ENCODE measurements around the gene TPO. TPM values are rescaled to one million over a fixed set of nuclear protein-coding genes. Genes with fewer than 3 reads are reported as not detected.

The TPO gene
- total RNA-seq, 1 experiment from 2014 or later = not detected

GRCh38 chr2:1494257-1494656, 81.0 kb downstream of the TPO start:
- TF ChIP-seq SIN3A (IDR thresholded peaks at IDR 0.05; ENCODE audit: borderline replicate concordance, insufficient read depth, low read depth, low read length) = no peak
- no peak for TF ChIP-seq TCF7L2 (IDR thresholded peaks at IDR 0.05; ENCODE audit: low read depth, low read length)
- TF ChIP-seq POLR2AphosphoS5 (IDR thresholded peaks at IDR 0.05; ENCODE audit: low read depth, low read length) = no peak
- TF ChIP-seq, protein P1, sequence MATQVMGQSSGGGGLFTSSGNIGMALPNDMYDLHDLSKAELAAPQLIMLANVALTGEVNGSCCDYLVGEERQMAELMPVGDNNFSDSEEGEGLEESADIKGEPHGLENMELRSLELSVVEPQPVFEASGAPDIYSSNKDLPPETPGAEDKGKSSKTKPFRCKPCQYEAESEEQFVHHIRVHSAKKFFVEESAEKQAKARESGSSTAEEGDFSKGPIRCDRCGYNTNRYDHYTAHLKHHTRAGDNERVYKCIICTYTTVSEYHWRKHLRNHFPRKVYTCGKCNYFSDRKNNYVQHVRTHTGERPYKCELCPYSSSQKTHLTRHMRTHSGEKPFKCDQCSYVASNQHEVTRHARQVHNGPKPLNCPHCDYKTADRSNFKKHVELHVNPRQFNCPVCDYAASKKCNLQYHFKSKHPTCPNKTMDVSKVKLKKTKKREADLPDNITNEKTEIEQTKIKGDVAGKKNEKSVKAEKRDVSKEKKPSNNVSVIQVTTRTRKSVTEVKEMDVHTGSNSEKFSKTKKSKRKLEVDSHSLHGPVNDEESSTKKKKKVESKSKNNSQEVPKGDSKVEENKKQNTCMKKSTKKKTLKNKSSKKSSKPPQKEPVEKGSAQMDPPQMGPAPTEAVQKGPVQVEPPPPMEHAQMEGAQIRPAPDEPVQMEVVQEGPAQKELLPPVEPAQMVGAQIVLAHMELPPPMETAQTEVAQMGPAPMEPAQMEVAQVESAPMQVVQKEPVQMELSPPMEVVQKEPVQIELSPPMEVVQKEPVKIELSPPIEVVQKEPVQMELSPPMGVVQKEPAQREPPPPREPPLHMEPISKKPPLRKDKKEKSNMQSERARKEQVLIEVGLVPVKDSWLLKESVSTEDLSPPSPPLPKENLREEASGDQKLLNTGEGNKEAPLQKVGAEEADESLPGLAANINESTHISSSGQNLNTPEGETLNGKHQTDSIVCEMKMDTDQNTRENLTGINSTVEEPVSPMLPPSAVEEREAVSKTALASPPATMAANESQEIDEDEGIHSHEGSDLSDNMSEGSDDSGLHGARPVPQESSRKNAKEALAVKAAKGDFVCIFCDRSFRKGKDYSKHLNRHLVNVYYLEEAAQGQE (IDR thresholded peaks at IDR 0.05; ENCODE audit: insufficient read depth in 1 of 2, low read depth in 2 of 2, low read length in 1 of 2) = no peak
- TF ChIP-seq, protein P2, sequence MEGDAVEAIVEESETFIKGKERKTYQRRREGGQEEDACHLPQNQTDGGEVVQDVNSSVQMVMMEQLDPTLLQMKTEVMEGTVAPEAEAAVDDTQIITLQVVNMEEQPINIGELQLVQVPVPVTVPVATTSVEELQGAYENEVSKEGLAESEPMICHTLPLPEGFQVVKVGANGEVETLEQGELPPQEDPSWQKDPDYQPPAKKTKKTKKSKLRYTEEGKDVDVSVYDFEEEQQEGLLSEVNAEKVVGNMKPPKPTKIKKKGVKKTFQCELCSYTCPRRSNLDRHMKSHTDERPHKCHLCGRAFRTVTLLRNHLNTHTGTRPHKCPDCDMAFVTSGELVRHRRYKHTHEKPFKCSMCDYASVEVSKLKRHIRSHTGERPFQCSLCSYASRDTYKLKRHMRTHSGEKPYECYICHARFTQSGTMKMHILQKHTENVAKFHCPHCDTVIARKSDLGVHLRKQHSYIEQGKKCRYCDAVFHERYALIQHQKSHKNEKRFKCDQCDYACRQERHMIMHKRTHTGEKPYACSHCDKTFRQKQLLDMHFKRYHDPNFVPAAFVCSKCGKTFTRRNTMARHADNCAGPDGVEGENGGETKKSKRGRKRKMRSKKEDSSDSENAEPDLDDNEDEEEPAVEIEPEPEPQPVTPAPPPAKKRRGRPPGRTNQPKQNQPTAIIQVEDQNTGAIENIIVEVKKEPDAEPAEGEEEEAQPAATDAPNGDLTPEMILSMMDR (IDR thresholded peaks at IDR 0.05) = no peak
- Histone ChIP-seq H3K9me3 (ENCODE audit: control insufficient read depth, insufficient read depth, low read depth, low read length) (no peaks in the 10 kb centered on the region), H3K36me3 (ENCODE audit: control insufficient read depth, insufficient read depth, low read length) (no peaks in the 10 kb centered on the region), H3K4me3 (ENCODE audit: low read depth in 2 of 2, low read length in 2 of 2) (no peak overlapping the region), H3K27ac (ENCODE audit: low read length) (no peak overlapping the region), H3K27me3 (ENCODE audit: control insufficient read depth, insufficient read depth, low read length) (no peaks in the 10 kb centered on the region), H3K4me1 (ENCODE audit: control insufficient read depth, insufficient read depth, low read length) (no peaks in the 10 kb centered on the region)
- in situ Hi-C loops (cut with HindIII; ENCODE audit: low pct_unique_long_range_greater_than_20kb, low sequenced_read_pairs) = no loop called here
- POLR2A ChIA-PET = no interaction called here
- CTCF ChIA-PET = no interaction called here
- ATAC-seq (no peak), DNase-seq (ENCODE audit: low read depth, low spot score) (no peak)
- no TSS peak for BruUV-seq (replicated peaks)
- intact Hi-C loops (cut with micrococcal nuclease; ENCODE audit: unreplicated experiment) = no loop called here

DNA sequence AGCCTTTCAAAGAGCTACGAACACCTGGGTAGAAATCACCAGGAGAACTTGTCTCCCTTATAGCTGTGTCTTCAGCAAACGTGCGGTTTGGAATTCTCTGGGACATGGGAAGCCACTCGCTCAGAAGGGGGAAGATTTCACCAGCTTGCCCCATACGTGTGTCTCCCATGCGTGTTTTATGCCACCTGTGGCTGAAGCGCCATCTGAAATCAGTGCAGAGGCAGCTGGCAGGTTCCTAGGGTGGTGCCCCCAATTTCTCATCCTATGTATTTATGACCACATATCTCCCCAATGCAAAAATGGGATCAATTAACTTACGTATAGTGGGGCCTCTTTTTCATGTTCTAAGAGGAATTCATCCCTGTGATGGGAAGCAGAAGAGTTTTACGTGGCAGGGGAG, 81.6 kb downstream of the TPO start:
- Histone ChIP-seq H3K4me1 (ENCODE audit: control insufficient read depth, insufficient read depth, low read length) (no peaks in the 10 kb centered on the region), H3K4me3 (ENCODE audit: low read depth in 2 of 2, low read length in 2 of 2) (no peak overlapping the region), H3K27me3 (ENCODE audit: control insufficient read depth, insufficient read depth, low read length) (no peaks in the 10 kb centered on the region), H3K9me3 (ENCODE audit: control insufficient read depth, insufficient read depth, low read depth, low read length) (no peaks in the 10 kb centered on the region), H3K36me3 (ENCODE audit: control insufficient read depth, insufficient read depth, low read length) (no peaks in the 10 kb centered on the region), H3K27ac (ENCODE audit: low read length) (no peak overlapping the region)
- ATAC-seq = no peak
- ChIA-PET POLR2A (interaction anchor here (0.6 kb wide), 1 partner anchor 473 kb away, joined by 5 read pairs; no protein-coding TSS in a partner anchor), CTCF (no interaction called here)
- intact Hi-C loops (cut with micrococcal nuclease; ENCODE audit: unreplicated experiment) = no loop called here
- in situ Hi-C loops (cut with HindIII; ENCODE audit: low pct_unique_long_range_greater_than_20kb, low sequenced_read_pairs) = no loop called here
- no TSS peak for BruUV-seq (replicated peaks)
- no peak for DNase-seq (ENCODE audit: low read depth, low spot score)
- TF ChIP-seq, protein P1 (IDR thresholded peaks at IDR 0.05; ENCODE audit: insufficient read depth in 1 of 2, low read depth in 2 of 2, low read length in 1 of 2) = no peak
- TF ChIP-seq, protein P2 (IDR thresholded peaks at IDR 0.05) = no peak
- TF ChIP-seq TCF7L2 (IDR thresholded peaks at IDR 0.05; ENCODE audit: low read depth, low read length) = no peak
- TF ChIP-seq POLR2AphosphoS5 (IDR thresholded peaks at IDR 0.05; ENCODE audit: low read depth, low read length) = no peak
- TF ChIP-seq SIN3A (IDR thresholded peaks at IDR 0.05; ENCODE audit: borderline replicate concordance, insufficient read depth, low read depth, low read length) = no peak

All from Panc1 (cell line).